Gastrocnemius medialis (tissue), 4 donors: ENCODE data around the gene TRIP12.

Experiments used
- POLR2A ChIP-seq, 2 donors: fragments of 450-650 bp; IDR thresholded peaks; one replicate each; pipeline ENCODE4 v1.6.1; 2017; ENCODE audit warnings: antibody characterized with exemption in 2 of 2, mild to moderate bottlenecking in 2 of 2, moderate library complexity in 2 of 2
- TF ChIP-seq, protein P1 (sequence below), 5 experiments: fragments of 450-650 bp in 3 of 5; fragments of 200-600 bp in 2 of 5; sonication (generic) in 2 of 5; IDR thresholded peaks in 4 of 5; conservative IDR thresholded peaks in 1 of 5; 1 replicate in 4 of 5; 2 replicates in 1 of 5; pipeline ENCODE4 v1.5.1; 2016 to 2019; ENCODE audit warnings: antibody characterized with exemption in 5 of 5, mild to moderate bottlenecking in 3 of 5, moderate library complexity in 3 of 5

GRCh38 chr2:229920011-229920641 lies 1.7 kb downstream of the TRIP12 start:
- no peak for TF ChIP-seq POLR2A (IDR thresholded peaks at IDR 0.05)
- TF ChIP-seq, protein P1, sequence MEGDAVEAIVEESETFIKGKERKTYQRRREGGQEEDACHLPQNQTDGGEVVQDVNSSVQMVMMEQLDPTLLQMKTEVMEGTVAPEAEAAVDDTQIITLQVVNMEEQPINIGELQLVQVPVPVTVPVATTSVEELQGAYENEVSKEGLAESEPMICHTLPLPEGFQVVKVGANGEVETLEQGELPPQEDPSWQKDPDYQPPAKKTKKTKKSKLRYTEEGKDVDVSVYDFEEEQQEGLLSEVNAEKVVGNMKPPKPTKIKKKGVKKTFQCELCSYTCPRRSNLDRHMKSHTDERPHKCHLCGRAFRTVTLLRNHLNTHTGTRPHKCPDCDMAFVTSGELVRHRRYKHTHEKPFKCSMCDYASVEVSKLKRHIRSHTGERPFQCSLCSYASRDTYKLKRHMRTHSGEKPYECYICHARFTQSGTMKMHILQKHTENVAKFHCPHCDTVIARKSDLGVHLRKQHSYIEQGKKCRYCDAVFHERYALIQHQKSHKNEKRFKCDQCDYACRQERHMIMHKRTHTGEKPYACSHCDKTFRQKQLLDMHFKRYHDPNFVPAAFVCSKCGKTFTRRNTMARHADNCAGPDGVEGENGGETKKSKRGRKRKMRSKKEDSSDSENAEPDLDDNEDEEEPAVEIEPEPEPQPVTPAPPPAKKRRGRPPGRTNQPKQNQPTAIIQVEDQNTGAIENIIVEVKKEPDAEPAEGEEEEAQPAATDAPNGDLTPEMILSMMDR (IDR thresholded peaks at IDR 0.05 in 4 of 5, conservative IDR thresholded peaks at IDR 0.05 in 1 of 5), result no peak
